BE2C (cell line): ENCODE measurements around the gene PPP4R1.

Source experiments
- DNase-seq: peaks from one replicate; pipeline ENCODE4 v3.0.0-alpha.2; 2020
- H3K27me3 ChIP-seq: fragments of 250-450 bp; sonication (Bioruptor Pico); 2 replicates; pipeline ENCODE4 v1.5.1; 2020; ENCODE audit warnings: mild to moderate bottlenecking
- H3K36me3 ChIP-seq: fragments of 250-450 bp; sonication (Bioruptor Pico); 2 replicates; pipeline ENCODE4 v1.5.1; 2020; ENCODE audit warnings: mild to moderate bottlenecking
- H3K4me1 ChIP-seq: fragments of 250-450 bp; sonication (Bioruptor Pico); 2 replicates; pipeline ENCODE4 v1.5.1; 2020
- H3K4me3 ChIP-seq: 2 replicates; pipeline ENCODE4 v1.5.1; 2011; ENCODE audit warnings: low read depth, low read length
- H3K9me3 ChIP-seq: fragments of 250-450 bp; sonication (Bioruptor Pico); 2 replicates; pipeline ENCODE4 v1.5.1; 2020
- CTCF ChIP-seq: IDR thresholded peaks from 2 replicates; pipeline ENCODE4 v1.5.1; 2012; ENCODE audit warnings: mild to moderate bottlenecking, low read depth, low read length

The PPP4R1 gene

GRCh38 chr18:9630444-9630843 lies 16.1 kb upstream of the PPP4R1 start:
- no peaks in the 10 kb centered on the region for H3K4me1 ChIP-seq
- H3K4me3 ChIP-seq: no peak overlapping the region
- no peak for TF ChIP-seq CTCF
- H3K27me3 ChIP-seq: no peaks in the 10 kb centered on the region
- no peak for DNase-seq
- no peaks in the 10 kb centered on the region for H3K9me3 ChIP-seq
- no peaks in the 10 kb centered on the region for H3K36me3 ChIP-seq

GRCh38 chr18:9629709-9630108 lies 15.3 kb upstream of the PPP4R1 start:
- H3K9me3 ChIP-seq: no peaks in the 10 kb centered on the region

GRCh38 chr18:9628984-9629383 lies 14.6 kb upstream of the PPP4R1 start:
- no peaks in the 10 kb centered on the region for H3K9me3 ChIP-seq
- H3K27me3 ChIP-seq: no peaks in the 10 kb centered on the region
- H3K36me3 ChIP-seq: no peaks in the 10 kb centered on the region
- no peak for DNase-seq
- TF ChIP-seq CTCF: no peak
- no peaks in the 10 kb centered on the region for H3K4me1 ChIP-seq
- H3K4me3 ChIP-seq: no peak overlapping the region

More at GRCh38 chr18:9629709-9630108, 15.3 kb upstream of the PPP4R1 start:
- H3K36me3 ChIP-seq: no peaks in the 10 kb centered on the region
- no peak for TF ChIP-seq CTCF
- H3K4me1 ChIP-seq: no peaks in the 10 kb centered on the region
- H3K27me3 ChIP-seq: no peaks in the 10 kb centered on the region
- DNase-seq: no peak
- no peak overlapping the region for H3K4me3 ChIP-seq

- H3K27me3 ChIP-seq: no peaks in the 10 kb centered on the region
- no peak overlapping the region for H3K4me3 ChIP-seq
- H3K9me3 ChIP-seq: no peaks in the 10 kb centered on the region
- no peak for DNase-seq
- no peaks in the 10 kb centered on the region for H3K36me3 ChIP-seq
- TF ChIP-seq CTCF: no peak
- H3K4me1 ChIP-seq: no peaks in the 10 kb centered on the region
These were observed 13.3 kb upstream of the PPP4R1 start for GRCh38 chr18:9627642-9628041.

GRCh38 chr18:9619990-9620389 lies 5.6 kb upstream of the PPP4R1 start:
- no peaks in the 10 kb centered on the region for H3K27me3 ChIP-seq
- H3K4me3 ChIP-seq: no peak overlapping the region
- no peaks in the 10 kb centered on the region for H3K9me3 ChIP-seq
- no peaks in the 10 kb centered on the region for H3K36me3 ChIP-seq
- no peaks in the 10 kb centered on the region for H3K4me1 ChIP-seq
- TF ChIP-seq CTCF: no peak
- no peak for DNase-seq

- no peak for TF ChIP-seq CTCF
- DNase-seq: no peak
- no peaks in the 10 kb centered on the region for H3K36me3 ChIP-seq
- H3K4me3 ChIP-seq: no peak overlapping the region
- H3K27me3 ChIP-seq: no peaks in the 10 kb centered on the region
- H3K4me1 ChIP-seq: no peaks in the 10 kb centered on the region
- H3K9me3 ChIP-seq: no peaks in the 10 kb centered on the region
These were observed 5.2 kb upstream of the PPP4R1 start for GRCh38 chr18:9619545-9619944.
